ENCODE results near the gene FGF1.
"Not testable (repeated sequence)": the region's sequence is repeated elsewhere in the genome, so short reads cannot be mapped to it uniquely, and the experiment has no call there.

- not testable (repeated sequence) for TF ChIP-seq SUZ12 (IDR thresholded peaks at IDR 0.05); NFRKB (IDR thresholded peaks at IDR 0.05); ELF4 (IDR thresholded peaks at IDR 0.05); ZNF384 (IDR thresholded peaks at IDR 0.05); BHLHE40 (IDR thresholded peaks at IDR 0.05; ENCODE audit: borderline replicate concordance); FOXM1 (IDR thresholded peaks at IDR 0.05; ENCODE audit: borderline replicate concordance); TARDBP (IDR thresholded peaks at IDR 0.05); LEF1 (IDR thresholded peaks at IDR 0.05; ENCODE audit: borderline replicate concordance); HDGF (IDR thresholded peaks at IDR 0.05; ENCODE audit: borderline replicate concordance); L3MBTL2 (conservative IDR thresholded peaks at IDR 0.05); FOXA1 (IDR thresholded peaks at IDR 0.05); FOXK2 (IDR thresholded peaks at IDR 0.05); SP1 (IDR thresholded peaks at IDR 0.05); ARNT (IDR thresholded peaks at IDR 0.05)
Measured at GRCh38 chr5:142648108-142648507, 37.8 kb downstream of the FGF1 start.
